Esophagus squamous epithelium (tissue), 5 donors: ENCODE measurements around the gene NHSL2. TPM values are rescaled to one million over a fixed set of nuclear protein-coding genes. Genes with fewer than 3 reads are reported as not detected.

Source experiments
- DNase-seq: peaks from one replicate; lab custom pipeline; 2025; lab: John Stamatoyannopoulos, UW
- H3K27ac ChIP-seq, 4 donors: fragments of 200-600 bp; sonication (generic); one replicate each; pipeline ENCODE4 v1.5.1; 2016 to 2019; ENCODE audit warnings: mild to moderate bottlenecking in 1 of 4
- H3K27me3 ChIP-seq, 4 donors: fragments of 200-600 bp; sonication (generic); 1 replicate in 3 of 4; 2 replicates in 1 of 4; pipeline versions ENCODE4 v1.5.1 to v1.6.0; 2017 to 2021; ENCODE audit warnings: antibody characterized with exemption in 1 of 4
- H3K36me3 ChIP-seq, 3 donors: fragments of 200-600 bp; sonication (generic); one replicate each; pipeline ENCODE4 v1.5.1; 2016 to 2019
- H3K4me1 ChIP-seq, 3 donors: fragments of 200-600 bp; sonication (generic); one replicate each; pipeline ENCODE4 v1.5.1; 2017 to 2019
- H3K4me3 ChIP-seq, 4 donors: fragments of 200-600 bp; sonication (generic); 1 replicate in 3 of 4; 2 replicates in 1 of 4; pipeline ENCODE4 v1.5.1; 2016 to 2019; ENCODE audit warnings: mild to moderate bottlenecking in 2 of 4, moderate library complexity in 1 of 4
- H3K9me3 ChIP-seq, 3 donors: fragments of 200-600 bp; sonication (generic); one replicate each; pipeline ENCODE4 v1.5.1; 2016 to 2019
- CTCF ChIP-seq, 6 experiments: fragments of 450-650 bp in 4 of 6; fragments of 200-600 bp in 2 of 6; sonication (generic) in 2 of 6; IDR thresholded peaks; one replicate each; pipeline ENCODE4 v1.5.1; 2016 to 2019; ENCODE audit warnings: antibody characterized with exemption in 6 of 6, mild to moderate bottlenecking in 4 of 6, moderate library complexity in 4 of 6
- POLR2A ChIP-seq, 4 donors: fragments of 450-650 bp; IDR thresholded peaks; one replicate each; pipeline ENCODE4 v1.6.1; 2017; ENCODE audit warnings: antibody characterized with exemption in 4 of 4, mild to moderate bottlenecking in 4 of 4, moderate library complexity in 3 of 4
- WGBS, 2 donors: methylation state at CpG; one replicate each; pipeline ENCODE4 v1.1.5; 2018; 5-methylcytosine and 5-hydroxymethylcytosine counted together
- intact Hi-C: fragments of 100-400 bp; cut with DNase I; formaldehyde crosslinking; loops from one replicate; pipeline ENCODE4 v1.15.0; 2022
- total RNA-seq, 4 donors: library from RNA; depleted of rRNA; stranded (reverse); fragments of >200 nt; gene quantifications; one replicate each; pipeline ENCODE4 v1.1.0, GENCODE V29; 2016
- donor health status: DM: yes; HTN: yes; CAD: no.

Gene NHSL2
- total RNA-seq, 4 donors from 2014 or later, result 0.23 to 7.1 (median 1.6) TPM

- Histone ChIP-seq H3K4me1 (no peaks in the 10 kb centered on the region), H3K9me3 (no peaks in the 10 kb centered on the region), H3K27ac (no peak overlapping the region), H3K4me3 (no peak overlapping the region), H3K27me3 (no peaks in the 10 kb centered on the region), H3K36me3 (no peaks in the 10 kb centered on the region)
- TF ChIP-seq CTCF (IDR thresholded peaks at IDR 0.05) (no peak), POLR2A (IDR thresholded peaks at IDR 0.05) (no peak)
- intact Hi-C loops, result no loop called here
- WGBS, 2 donors, result 42 to 49% methylated on average over 3 of the region's 3 CpGs
- no peak for DNase-seq
These were observed 12.9 kb downstream of the NHSL2 start for GRCh38 chrX:71923516-71923915.

DNA sequence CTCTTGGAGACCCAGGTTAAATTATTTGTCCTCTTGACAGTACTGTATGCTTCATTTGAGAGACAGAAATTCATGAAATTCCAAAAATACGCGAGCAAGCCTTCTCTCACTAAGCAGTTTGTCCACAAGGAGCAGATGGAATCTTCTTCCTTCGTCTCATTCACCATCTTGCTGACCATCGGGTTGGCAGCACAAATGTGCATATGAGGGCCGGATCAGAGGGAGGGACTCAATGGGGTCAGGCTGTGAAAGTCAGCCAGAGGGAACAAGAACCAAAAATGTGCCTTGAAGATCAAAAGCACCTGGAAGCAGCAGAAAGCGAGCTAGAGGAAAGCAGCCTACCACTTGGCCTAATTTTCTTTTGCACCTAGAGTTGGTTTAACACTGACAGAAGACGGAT, 16.4 kb downstream of the NHSL2 start:
- no peak overlapping the region for H3K27ac ChIP-seq
- H3K36me3 ChIP-seq, result no peaks in the 10 kb centered on the region
- WGBS, 2 donors, result 78 to 100% methylated on average over 2 to 7 of the region's 7 CpGs
- H3K4me1 ChIP-seq, result no peaks in the 10 kb centered on the region
- no peak overlapping the region for H3K4me3 ChIP-seq
- DNase-seq, result no peak
- H3K27me3 ChIP-seq, result no peaks in the 10 kb centered on the region
- intact Hi-C loops, result no loop called here
- TF ChIP-seq CTCF (IDR thresholded peaks at IDR 0.05), result no peak
- no peak for TF ChIP-seq POLR2A (IDR thresholded peaks at IDR 0.05)
- H3K9me3 ChIP-seq, result no peaks in the 10 kb centered on the region

DNA sequence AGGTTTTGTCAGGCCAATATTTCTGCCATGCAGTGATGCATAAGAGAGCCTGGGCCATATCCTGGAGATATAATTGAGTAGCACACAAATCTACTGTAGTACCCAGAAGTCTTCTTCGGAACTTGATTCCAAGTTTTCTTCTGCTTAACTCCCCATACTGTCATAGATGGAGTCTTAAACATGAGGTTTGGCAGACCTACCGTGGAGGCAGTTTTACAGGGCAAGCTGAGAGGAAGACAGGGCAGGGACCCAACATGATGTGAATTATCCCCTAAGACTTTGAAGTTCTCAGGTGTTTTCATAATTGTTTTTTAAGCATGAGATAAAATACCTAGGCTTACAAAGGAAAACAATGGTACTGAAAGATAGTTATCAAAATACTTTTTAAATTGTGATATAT, 18.2 kb downstream of the NHSL2 start:
- Histone ChIP-seq H3K36me3 (no peaks in the 10 kb centered on the region), H3K27ac (no peak overlapping the region), H3K4me3 (no peak overlapping the region), H3K4me1 (no peaks in the 10 kb centered on the region), H3K27me3 (no peaks in the 10 kb centered on the region), H3K9me3 (no peaks in the 10 kb centered on the region)
- no peak for TF ChIP-seq POLR2A (IDR thresholded peaks at IDR 0.05)
- TF ChIP-seq CTCF (IDR thresholded peaks at IDR 0.05), result no peak
- DNase-seq, result no peak
- intact Hi-C loops, result no loop called here
- WGBS, 2 donors, result 82 to 85% methylated on average over 2 of the region's 2 CpGs

GRCh38 chrX:71930298-71930697, 19.7 kb downstream of the NHSL2 start:
- no peaks in the 10 kb centered on the region for H3K36me3 ChIP-seq
- no peak for DNase-seq
- intact Hi-C loops, result no loop called here
- no peak overlapping the region for H3K27ac ChIP-seq
- WGBS, 2 donors, result 68 to 71% methylated on average over 1 of the region's 1 CpG
- TF ChIP-seq POLR2A (IDR thresholded peaks at IDR 0.05), result no peak
- TF ChIP-seq CTCF (IDR thresholded peaks at IDR 0.05), result no peak
- no peaks in the 10 kb centered on the region for H3K9me3 ChIP-seq
- no peaks in the 10 kb centered on the region for H3K4me1 ChIP-seq
- H3K4me3 ChIP-seq, result no peak overlapping the region
- H3K27me3 ChIP-seq, result no peaks in the 10 kb centered on the region

DNA sequence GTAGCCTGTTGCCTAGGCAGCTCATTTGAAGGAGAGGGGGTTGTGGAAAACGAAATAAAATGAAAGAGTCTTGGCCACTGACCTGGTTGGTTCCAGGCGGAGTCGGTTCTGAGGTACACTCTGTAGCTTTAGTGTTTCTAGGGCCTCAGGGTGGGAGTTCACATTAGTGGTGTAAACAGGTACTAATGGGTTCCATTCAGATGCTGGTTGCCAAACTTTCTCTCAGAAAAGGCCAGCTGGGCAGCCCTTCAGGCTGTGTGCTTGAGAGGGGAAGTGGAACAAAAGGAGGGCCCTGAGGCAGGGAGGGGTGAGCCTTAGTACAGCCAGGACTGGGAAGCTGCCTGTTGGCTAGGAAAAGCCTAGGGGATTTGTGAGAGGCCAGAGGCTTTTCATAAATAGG, 24.8 kb downstream of the NHSL2 start:
- intact Hi-C loops, result no loop called here
- Histone ChIP-seq H3K27ac (peak overlapping the region in 2 of 4 donors; percentile 14 to 29), H3K4me3 (no peak overlapping the region), H3K4me1 (no peaks in the 10 kb centered on the region), H3K36me3 (no peaks in the 10 kb centered on the region), H3K9me3 (no peaks in the 10 kb centered on the region), H3K27me3 (no peaks in the 10 kb centered on the region)
- no peak for TF ChIP-seq CTCF (IDR thresholded peaks at IDR 0.05)
- no peak for TF ChIP-seq POLR2A (IDR thresholded peaks at IDR 0.05)
- DNase-seq, result no peak
- 53 to 56% methylated on average over 3 of the region's 3 CpGs for WGBS, 2 donors
